HL-60/S4 treated with phorbol 12-myristate 13-acetate at 8.2 ng/mL for 4 days and 3 days (cell line): ENCODE measurements around the gene SMG6.
"Not testable (repeated sequence)": the region's sequence is repeated elsewhere in the genome, so short reads cannot be mapped to it uniquely, and the experiment has no call there.

ENCODE experiments used
- in situ Hi-C: fragments of 300-500 bp; cut with MboI; formaldehyde crosslinking; loops from 2 replicates; pipeline ENCODE4 v1.15.0; 2022; ENCODE audit warnings: low sequenced_read_pairs

SMG6 gene

DNA sequence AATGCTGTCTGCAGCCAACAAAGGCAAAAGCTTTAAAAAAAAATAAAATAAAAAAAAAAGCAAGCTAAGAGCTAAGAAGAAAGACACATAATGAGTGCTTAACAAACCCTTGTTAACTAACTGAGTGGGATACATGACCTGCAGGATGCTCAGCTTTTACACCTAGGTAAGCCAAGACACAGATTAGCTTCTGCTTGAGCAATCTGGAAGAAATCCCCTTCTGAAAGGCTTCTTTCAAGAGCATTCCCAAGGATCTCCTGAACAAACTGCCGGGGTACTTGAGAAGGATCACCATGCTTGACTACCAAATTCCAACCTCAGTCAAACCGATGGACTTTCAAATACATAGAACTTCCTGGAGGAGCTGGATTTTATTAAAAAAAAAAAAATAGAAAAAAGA lies 92.9 kb downstream of the SMG6 start:
- in situ Hi-C loops = no loop called here

DNA sequence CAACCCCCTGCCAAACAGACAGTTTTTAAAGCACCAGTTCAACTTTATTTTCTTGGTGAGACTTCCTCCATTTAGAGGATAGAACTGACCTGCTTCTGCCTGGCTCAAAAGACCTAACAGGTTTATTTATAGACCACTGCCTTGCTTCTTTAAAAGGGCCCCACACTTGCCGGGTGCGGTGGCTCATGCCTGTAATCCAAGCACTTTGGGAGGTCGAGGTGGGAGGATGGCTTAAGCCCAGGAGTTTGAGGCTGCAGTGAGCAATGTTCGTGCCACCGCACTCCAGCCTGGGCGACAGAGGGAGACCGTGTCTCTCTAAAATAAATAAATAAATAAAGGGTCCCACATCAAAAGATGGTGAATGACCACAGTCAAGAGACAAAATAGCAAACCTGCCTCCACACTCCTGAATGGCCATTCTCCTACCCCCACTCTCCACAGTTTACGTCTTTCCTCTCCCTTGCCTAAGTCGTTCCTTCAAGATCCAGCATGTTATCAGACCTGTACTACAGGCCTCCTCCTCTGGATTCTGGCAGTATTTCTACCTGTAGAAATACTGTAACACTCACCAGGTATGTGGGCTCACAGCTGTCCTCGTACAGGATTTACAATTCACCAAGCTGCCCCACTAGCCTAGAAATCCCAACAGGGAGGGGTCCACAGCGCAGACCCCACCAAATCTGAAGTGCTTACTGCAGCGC lies 95.6 kb downstream of the SMG6 start:
- in situ Hi-C loops = no loop called here

DNA sequence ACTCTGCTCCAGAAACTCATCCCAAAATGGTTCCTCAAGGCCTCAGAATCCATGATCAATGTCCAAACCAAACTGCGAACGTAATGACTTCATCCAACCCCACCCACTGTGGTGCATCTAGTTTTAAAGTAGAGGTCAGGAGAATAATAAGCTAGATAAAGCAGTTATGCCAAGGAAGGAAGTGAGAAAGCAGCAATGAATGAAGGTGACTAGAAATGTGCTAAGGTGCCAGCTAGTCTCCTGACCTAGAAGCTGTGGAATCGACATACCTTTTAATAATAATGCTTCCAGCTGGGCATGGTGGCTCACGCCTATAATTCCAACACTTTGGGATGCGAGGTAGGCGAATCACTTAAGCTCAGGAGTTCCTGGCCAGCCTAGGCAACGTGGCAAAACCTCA lies 99.2 kb downstream of the SMG6 start:
- in situ Hi-C loops = no loop called here

DNA sequence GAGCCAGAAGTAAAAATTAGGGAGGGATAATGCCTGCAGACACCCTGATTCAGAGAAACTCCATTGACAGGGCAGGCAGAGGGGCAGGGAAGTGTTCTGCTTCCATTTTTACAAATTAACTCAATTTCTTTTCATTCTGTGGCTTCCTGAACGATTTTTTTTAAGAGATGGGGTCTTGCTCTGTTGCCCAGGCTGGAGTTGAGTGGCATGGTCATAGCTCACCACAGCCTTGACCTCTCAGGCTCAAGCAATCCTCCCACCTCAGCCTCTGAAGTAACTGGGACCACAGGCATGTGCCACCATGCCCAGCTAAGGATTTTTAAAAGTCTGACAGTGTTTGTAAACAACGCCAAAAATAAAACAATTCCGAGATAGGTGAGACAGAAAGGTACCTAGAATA lies 99.8 kb downstream of the SMG6 start:
- in situ Hi-C loops = no loop called here

DNA sequence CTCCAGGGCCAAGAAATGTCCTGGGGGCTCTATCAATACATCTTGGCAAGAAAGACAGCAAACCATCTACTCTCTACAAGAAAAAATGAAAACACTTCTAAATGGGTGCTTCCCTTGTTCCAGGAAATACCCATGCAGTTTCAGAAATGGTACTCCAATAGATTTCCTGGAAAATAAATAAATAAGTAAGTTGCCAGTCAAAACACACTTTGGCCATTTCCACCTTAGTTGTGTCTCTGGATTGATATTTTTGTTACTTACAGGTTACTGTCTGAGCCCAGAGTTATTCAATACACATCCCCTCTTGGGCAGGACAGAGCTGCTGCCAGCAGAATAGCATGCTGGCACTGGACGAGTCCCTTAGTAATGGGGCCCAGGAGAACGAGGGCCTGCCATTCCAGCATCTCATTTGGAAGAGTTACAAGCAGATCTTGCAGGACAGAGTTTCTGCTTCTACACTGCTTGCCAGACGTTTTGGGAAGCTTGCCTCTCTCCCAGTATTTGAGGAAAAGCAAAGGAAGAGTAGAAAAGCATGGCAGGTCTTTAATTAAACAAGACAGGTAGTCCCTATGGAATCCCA lies 100.5 kb downstream of the SMG6 start:
- in situ Hi-C loops = no loop called here

DNA sequence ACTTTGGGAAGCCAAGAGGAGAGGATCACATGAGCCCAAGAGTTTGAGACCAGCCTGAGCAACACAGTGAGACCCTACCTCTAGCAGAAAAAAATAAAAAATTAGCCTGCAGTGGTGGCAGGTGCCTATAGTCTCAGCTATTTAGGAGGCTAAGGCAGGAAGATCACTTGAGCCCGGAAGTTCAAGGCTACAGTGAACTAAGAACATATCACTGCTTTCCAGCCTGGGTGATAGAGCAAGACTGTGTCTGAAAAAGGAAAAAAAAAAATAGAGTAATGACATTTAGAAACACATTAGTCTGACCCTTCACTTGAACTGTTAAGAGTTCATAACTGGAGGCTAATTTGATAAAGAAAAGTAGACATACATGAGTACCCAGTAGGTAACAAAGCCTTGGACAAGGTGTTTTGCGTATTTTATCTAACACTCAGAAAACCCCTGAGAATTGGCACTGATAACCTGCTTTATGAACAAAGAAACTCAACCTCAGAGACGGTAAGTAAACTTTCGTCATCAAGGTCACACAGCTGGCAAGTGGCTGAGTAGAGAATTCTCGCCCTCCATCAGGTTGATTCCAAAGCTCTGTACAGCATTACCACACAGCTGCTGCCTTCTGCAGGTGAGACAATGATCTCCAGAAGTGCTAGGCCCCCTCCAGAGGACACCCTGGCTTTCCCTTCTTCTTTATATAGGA lies 101.1 kb downstream of the SMG6 start:
- in situ Hi-C loops = no loop called here

DNA sequence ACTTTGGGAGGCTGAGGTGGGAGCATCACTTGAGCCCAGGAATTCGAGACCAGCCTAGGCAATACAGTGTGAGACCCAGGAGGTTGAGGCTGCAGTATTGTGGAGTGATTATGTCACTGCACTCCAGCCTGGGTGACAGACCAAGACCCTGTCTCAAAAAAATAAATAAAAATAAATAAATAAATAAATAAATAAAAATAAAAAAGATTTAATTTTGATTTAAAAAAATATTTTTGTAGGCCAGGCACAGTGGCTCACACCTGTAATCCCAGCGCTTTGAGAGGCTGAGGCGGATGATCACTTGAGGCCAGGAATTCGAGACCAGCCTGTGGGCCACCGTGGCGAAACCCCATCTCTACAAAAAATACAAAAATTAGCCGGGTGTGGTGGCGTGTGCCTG lies 104.2 kb downstream of the SMG6 start:
- in situ Hi-C loops = not testable (repeated sequence)

DNA sequence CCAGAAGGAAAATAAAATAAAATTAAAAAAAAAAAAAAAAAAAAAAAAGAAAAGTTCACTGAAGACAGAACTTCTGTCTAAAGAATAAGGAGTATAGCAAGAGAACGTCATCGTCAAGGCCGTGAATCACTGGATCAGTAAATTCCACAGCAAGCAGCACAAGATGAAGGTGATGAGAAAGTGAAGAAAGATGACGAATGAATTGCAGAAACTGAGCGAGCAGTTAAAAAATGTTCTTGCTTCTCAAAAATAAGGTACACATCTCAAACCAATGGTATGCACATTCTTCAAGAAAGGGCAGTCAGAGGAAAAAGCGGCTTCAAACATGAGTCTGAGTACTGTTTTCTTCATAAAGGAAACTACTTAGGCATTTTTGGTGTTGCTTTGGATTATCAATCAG lies 104.7 kb downstream of the SMG6 start:
- in situ Hi-C loops = no loop called here

DNA sequence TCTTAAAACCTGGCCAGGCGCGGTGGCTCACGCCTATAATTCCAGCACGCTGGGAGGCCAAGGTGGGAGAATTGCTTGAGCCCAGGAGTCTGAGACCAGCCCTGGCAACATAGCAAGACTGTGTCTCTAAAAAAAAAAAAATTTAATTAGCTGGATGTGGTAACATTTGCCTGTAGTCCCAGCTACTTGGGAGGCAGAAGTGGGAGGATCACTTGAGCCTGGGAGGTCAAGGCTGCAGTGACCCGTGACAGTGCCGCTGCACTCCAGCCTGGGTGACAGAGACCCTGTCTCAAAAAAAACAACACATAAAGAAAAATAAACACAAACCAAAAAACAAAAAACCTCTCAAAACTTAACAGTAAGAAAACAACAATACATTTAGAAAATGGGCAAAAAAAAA lies 106.3 kb downstream of the SMG6 start:
- in situ Hi-C loops = no loop called here

DNA sequence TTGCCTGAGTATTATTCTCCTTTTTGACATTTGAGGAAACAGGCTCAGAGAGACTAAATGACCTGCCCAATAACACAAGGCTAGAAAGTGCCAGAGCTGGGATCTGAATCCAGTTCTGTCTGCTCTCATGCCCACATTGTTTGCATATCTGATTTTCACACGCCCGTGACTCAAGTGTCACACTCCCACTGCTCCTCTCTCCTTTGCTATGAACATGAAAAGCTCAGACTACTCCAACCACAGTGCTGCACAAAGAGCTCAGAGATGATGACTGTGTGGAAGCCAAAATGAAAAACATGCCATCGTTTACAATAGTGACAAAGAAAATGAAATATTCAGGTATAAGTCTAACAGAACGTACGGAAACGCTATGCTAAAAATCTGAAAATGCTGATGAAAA lies 107.9 kb downstream of the SMG6 start:
- in situ Hi-C loops = no loop called here

DNA sequence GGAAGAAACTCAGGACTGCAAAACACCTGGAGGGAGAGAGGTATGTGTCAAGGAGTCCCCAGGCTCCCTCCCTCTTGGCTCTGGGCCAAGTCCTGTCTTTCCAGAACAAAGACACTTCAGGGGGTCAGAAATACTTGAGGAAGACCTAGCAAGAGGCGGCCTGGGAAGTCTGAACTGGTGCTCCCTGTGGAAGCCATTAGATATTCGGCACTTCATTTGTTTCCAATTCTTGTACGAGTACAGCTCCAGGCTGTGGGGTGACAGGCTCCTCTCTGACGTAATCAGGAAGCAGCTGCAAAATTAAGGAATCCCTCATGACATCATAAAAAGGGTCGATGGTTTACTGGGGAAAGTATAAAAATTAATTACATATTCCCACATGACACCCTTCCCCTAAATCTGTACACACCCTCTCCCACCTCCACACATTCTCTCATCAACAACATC lies 108.7 kb downstream of the SMG6 start:
- in situ Hi-C loops = no loop called here

DNA sequence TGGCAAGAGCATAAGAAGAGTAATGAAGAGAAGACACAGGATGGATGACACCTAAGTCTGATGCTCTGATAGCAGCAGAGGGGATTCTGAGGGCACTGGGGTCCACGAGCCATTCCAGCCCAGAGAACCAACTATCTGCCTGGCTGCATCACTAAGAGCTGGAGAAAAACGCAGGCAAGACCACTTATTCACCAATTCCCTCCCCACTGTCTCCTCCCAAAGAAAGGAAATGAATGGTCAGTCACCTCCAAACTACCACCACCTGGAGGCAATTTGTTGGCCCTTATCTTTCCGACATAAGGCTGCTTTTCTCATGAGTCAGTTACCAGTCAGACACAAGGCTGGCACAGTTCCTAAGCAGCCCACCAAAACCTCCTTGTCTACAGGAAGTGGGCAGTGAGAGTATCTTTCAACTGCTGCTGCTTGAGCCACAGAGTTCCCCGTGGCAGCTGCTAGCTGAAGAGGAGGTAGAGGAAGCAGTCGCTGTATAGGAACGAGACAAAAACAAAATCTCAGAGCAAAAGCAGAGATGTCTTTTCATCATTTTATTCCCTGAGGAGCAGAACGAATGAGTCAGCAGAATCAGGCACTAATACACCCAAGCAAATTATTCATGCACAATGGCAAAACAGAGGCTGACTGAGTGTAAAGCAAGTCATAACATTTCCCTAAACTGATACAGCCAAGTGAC lies 111.1 kb downstream of the SMG6 start:
- in situ Hi-C loops = no loop called here

DNA sequence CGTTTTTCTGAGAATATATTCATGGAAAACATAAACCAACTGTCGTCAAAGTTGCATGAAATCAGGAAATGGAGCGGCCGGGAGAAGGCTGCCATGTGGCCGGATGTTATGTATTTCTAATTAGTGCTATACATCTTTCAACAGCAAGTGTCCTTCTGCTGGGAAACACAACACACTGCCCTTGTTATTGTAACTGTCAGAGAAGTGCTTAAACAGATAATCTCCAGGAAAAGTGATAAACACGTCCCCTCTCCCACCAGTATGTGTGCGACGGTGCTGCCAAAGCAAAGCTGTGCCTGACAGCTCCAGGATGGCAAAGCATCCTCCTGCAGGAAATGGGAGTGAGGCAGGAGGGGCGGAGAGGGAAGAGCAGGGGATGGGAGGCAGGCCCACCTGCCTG lies 111.8 kb downstream of the SMG6 start:
- in situ Hi-C loops = no loop called here

DNA sequence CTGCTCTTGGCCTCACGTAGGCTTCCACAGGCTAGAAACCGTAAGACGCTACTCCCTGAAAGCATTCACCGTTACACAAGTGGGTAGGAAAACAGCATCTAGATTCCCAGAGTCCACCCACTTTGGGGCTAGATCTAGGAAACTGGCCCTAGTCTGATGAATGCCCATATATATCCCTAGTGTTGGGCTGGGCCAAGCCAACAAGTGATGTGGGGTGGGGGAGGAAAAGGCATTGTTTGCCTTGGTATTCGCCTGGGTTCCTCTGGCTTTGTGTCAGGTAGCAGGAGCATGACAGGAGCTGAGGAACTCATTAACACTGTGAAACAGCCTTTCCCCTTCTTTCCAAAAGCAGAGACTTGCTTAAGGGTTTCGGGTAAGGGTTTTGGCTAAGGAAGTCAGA lies 112.4 kb downstream of the SMG6 start:
- in situ Hi-C loops = no loop called here

DNA sequence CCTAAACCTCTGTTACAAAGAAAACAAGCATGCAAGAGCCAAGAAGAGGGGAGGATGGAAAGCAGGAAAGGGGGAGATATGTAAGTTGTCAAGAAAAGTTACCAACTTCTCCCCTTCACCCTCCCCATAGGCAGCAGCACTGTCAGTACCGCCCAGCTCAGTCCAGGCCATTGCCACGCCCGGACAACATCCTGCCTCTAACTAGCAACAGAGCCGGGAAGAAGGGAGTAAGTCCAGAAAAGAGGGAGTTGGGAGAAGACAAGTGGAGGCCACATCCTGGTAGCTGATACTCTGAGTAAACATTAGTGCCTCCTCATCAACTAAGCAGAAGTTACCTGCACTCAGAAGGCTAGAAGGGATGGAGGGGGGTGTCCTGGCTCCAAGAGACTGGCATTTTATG lies 113.6 kb downstream of the SMG6 start:
- in situ Hi-C loops = no loop called here

DNA sequence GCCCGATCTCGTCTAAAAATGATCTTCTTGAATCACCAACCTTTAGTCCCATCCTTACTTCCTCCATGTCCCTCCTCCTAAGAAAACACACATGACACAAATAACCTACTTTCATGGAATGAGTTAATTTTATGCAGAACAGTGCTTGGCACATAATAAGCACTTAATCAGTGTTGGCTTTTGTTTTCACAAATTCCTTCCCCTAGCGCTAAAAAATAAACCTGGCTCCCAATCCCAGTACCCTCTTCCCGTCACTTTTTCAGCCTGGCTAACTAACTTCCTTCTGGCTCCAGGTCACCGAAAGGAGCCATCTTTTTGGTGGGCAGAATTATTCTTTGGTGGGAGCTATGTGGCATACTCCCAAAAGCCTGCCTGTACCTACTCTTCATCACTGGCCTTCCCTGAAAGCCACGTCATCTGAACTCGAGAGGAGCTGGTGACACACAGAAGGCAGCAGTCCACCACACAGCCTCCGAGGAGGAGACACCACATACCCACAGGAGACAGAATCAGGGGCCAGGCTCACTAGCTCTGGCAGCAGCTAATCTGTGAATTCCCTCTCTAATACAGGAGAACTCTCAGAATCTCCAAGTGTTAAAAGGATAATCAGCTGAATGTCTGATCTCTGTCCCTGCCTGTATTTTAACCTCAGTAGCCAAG lies 114.5 kb downstream of the SMG6 start:
- in situ Hi-C loops = no loop called here

DNA sequence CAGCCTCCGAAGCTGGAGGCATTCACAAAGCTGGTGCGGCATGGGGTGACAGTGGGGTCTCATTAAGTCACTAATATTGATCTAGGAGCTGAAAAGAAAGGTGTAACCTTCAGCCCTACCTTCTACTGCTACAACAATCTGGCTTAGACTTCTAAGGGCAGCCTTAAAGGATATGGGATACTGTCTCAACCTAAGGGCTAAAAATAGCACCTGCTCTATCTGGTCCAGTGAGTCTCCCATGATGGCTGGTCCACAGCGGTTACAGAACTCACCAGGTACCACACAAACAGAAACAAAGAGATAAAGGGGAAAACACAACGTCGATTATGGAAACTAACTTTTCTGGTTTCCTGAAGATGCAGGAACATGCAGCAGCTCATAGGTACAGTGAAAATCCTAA lies 115.8 kb downstream of the SMG6 start:
- in situ Hi-C loops = no loop called here

DNA sequence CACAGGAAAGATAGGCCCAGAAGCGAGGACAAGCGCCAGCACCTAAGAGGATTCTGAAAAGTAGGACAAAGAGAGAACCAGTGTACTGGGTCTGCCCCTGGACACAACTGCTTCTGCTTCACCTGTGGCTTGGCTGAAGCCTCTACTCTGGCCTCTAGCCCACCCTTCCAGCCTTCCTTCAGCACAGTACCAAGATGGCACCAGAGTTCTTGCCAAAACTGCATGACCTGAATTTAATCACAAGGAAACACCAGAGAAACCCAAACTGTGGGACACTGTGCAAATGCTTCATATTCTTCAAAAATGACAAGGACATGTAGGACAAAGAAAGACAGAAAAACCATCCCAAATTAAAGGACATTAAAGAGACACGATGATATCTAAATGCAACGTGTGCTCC lies 116.6 kb downstream of the SMG6 start:
- in situ Hi-C loops = no loop called here

DNA sequence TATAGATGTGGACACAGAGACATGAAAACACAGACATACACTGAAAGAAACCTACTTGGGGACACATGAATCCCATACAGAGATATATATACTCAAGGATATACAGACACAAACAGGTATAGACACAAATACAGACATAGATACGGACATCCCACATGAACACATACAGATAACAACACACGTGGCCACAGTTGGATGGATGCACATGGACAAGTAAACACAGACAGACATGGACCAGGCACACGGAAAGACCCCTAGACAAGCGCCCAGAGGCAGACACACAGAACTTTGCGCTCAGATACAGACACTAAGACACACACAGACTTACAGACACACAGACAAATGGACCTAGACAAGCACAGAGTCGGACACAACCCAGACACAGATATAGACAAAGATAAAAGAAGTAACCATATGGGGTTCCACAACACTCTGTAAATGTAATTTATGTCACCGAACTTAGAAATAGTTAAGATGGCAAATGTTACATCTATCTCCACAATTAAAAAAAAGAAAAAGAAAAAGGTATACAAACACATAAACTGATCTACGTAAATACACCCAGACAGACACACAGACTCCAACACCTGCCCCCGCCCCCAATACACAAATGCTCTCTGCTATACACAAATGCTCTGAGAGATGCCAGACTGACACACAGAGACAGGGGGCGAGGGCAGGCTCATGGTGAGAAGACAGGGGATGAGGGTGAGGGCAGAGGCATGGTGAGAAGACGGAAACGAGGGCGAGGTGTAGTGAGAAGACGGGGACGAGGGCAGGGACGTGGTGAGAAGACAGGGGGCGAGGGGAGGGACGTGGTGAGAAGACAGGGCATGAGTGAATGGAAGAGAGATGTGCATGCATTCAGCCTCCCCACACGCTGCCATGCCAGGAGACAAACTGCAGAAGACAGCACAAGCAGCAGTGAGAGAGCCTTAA lies 118.3 kb downstream of the SMG6 start:
- in situ Hi-C loops = no loop called here

DNA sequence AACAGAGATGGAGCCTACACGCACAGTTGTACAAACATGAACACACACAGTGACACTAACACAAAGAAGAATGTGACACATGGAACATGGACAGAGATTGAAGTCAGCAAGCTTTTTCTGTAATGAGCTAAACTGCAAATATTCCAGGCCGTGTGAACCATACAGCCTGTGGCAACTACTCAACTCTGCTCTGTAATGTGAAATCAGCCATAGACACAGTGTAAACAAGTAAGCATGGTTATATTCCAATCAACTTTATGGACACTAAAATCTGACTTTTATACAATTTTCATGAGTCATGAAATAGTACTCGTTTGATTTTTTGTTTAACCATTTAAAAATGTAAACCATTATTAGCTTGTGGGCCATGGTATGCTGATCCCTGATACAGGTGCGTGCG lies 120.2 kb downstream of the SMG6 start:
- in situ Hi-C loops = no loop called here
